ENCODE data around the gene MRPL10. TPM values are rescaled to one million over a fixed set of nuclear protein-coding genes. Genes with fewer than 3 reads are reported as not detected.
A peak's percentile ranks its signal among the peaks of the same experiment; 100 is the strongest.

MRPL10 gene
- 27.1 and 29.1 TPM in 2 replicates for total RNA-seq (2012; rRNA removed)

- Histone ChIP-seq H3K4me1 (ENCODE audit: control insufficient read depth, insufficient read depth, low read length) (peaks cover 13% of the 10 kb centered on the region), H3K9me3 (replicated peaks; ENCODE audit: low read length) (no peaks in the 10 kb centered on the region), H3K4me2 (ENCODE audit: low read length) (peak within 1 kb of the TSS; percentile 78), H3K36me3 (ENCODE audit: insufficient read depth, low read length) (peaks cover 19% of the 10 kb centered on the region), H3K4me3 (ENCODE audit: low read length) (peak within 1 kb of the TSS; percentile 82), H3K27me3 (ENCODE audit: control insufficient read depth, insufficient read depth, low read length) (no peaks in the 10 kb centered on the region), H3K9ac (ENCODE audit: low read depth, low read length) (peak within 1 kb of the TSS; percentile 90)
These were observed at the start of gene MRPL10, which contains the start of gene LRRC46 for GRCh38 chr17:47831003-47831933. TSS of gene MRPL10 (minus strand) at chr17:47831541. CDS start at chr17:47831511, 30 bp downstream. TSS of gene LRRC46 (plus strand) at chr17:47831670. CDS start at chr17:47831990, 320 bp downstream.

GRCh38 chr17:47879776-47880454, 48.6 kb upstream of the MRPL10 start:
- H3K36me3 ChIP-seq (ENCODE audit: insufficient read depth, low read length), result no peaks in the 10 kb centered on the region
- peaks cover 19% of the 10 kb centered on the region for H3K4me1 ChIP-seq (ENCODE audit: control insufficient read depth, insufficient read depth, low read length)
- no peak overlapping the region for H3K4me3 ChIP-seq (ENCODE audit: low read length)
- no peak overlapping the region for H3K4me2 ChIP-seq (ENCODE audit: low read length)
- peaks cover 15% of the 10 kb centered on the region for H3K27me3 ChIP-seq (ENCODE audit: control insufficient read depth, insufficient read depth, low read length)
- H3K9me3 ChIP-seq (replicated peaks; ENCODE audit: low read length), result no peaks in the 10 kb centered on the region
- H3K9ac ChIP-seq (ENCODE audit: low read depth, low read length), result no peak overlapping the region

- Histone ChIP-seq H3K4me1 (ENCODE audit: control insufficient read depth, insufficient read depth, low read length) (peaks cover 19% of the 10 kb centered on the region), H3K9ac (ENCODE audit: low read depth, low read length) (no peak overlapping the region), H3K36me3 (ENCODE audit: insufficient read depth, low read length) (no peaks in the 10 kb centered on the region), H3K9me3 (replicated peaks; ENCODE audit: low read length) (no peaks in the 10 kb centered on the region), H3K4me3 (ENCODE audit: low read length) (no peak overlapping the region), H3K4me2 (ENCODE audit: low read length) (peak overlapping the region; percentile 16), H3K27me3 (ENCODE audit: control insufficient read depth, insufficient read depth, low read length) (peaks cover 22% of the 10 kb centered on the region)
These were observed 47.8 kb upstream of the MRPL10 start for GRCh38 chr17:47879028-47879585.

GRCh38 chr17:47878203-47879027, 47.1 kb upstream of the MRPL10 start:
- Histone ChIP-seq H3K4me3 (ENCODE audit: low read length) (no peak overlapping the region), H3K36me3 (ENCODE audit: insufficient read depth, low read length) (no peaks in the 10 kb centered on the region), H3K4me1 (ENCODE audit: control insufficient read depth, insufficient read depth, low read length) (peaks cover 19% of the 10 kb centered on the region), H3K9ac (ENCODE audit: low read depth, low read length) (no peak overlapping the region), H3K27me3 (ENCODE audit: control insufficient read depth, insufficient read depth, low read length) (peaks cover 28% of the 10 kb centered on the region), H3K4me2 (ENCODE audit: low read length) (peak overlapping the region; percentile 16), H3K9me3 (replicated peaks; ENCODE audit: low read length) (no peaks in the 10 kb centered on the region)

- H3K9me3 ChIP-seq (replicated peaks; ENCODE audit: low read length), result no peaks in the 10 kb centered on the region
- H3K4me2 ChIP-seq (ENCODE audit: low read length), result no peak overlapping the region
These were observed 46.2 kb upstream of the MRPL10 start for GRCh38 chr17:47877368-47878034.

GRCh38 chr17:47875011-47875985, 44.0 kb upstream of the MRPL10 start:
- no peak overlapping the region for H3K4me2 ChIP-seq (ENCODE audit: low read length)
- no peak overlapping the region for H3K4me3 ChIP-seq (ENCODE audit: low read length)
- peaks cover 57% of the 10 kb centered on the region for H3K27me3 ChIP-seq (ENCODE audit: control insufficient read depth, insufficient read depth, low read length)

More at GRCh38 chr17:47877368-47878034, 46.2 kb upstream of the MRPL10 start:
- Histone ChIP-seq H3K27me3 (ENCODE audit: control insufficient read depth, insufficient read depth, low read length) (peaks cover 37% of the 10 kb centered on the region), H3K4me1 (ENCODE audit: control insufficient read depth, insufficient read depth, low read length) (peaks cover 15% of the 10 kb centered on the region), H3K9ac (ENCODE audit: low read depth, low read length) (no peak overlapping the region), H3K36me3 (ENCODE audit: insufficient read depth, low read length) (no peaks in the 10 kb centered on the region), H3K4me3 (ENCODE audit: low read length) (no peak overlapping the region)

GRCh38 chr17:47873200-47874090, 42.1 kb upstream of the MRPL10 start:
- Histone ChIP-seq H3K27me3 (ENCODE audit: control insufficient read depth, insufficient read depth, low read length) (peaks cover 74% of the 10 kb centered on the region), H3K36me3 (ENCODE audit: insufficient read depth, low read length) (no peaks in the 10 kb centered on the region), H3K4me3 (ENCODE audit: low read length) (no peak overlapping the region), H3K9ac (ENCODE audit: low read depth, low read length) (no peak overlapping the region), H3K4me1 (ENCODE audit: control insufficient read depth, insufficient read depth, low read length) (peaks cover 4% of the 10 kb centered on the region), H3K4me2 (ENCODE audit: low read length) (no peak overlapping the region), H3K9me3 (replicated peaks; ENCODE audit: low read length) (no peaks in the 10 kb centered on the region)

More at GRCh38 chr17:47875011-47875985, 44.0 kb upstream of the MRPL10 start:
- Histone ChIP-seq H3K9ac (ENCODE audit: low read depth, low read length) (no peak overlapping the region), H3K9me3 (replicated peaks; ENCODE audit: low read length) (no peaks in the 10 kb centered on the region), H3K36me3 (ENCODE audit: insufficient read depth, low read length) (no peaks in the 10 kb centered on the region), H3K4me1 (ENCODE audit: control insufficient read depth, insufficient read depth, low read length) (peaks cover 8% of the 10 kb centered on the region)

GRCh38 chr17:47872651-47873161, 41.4 kb upstream of the MRPL10 start:
- no peak overlapping the region for H3K4me3 ChIP-seq (ENCODE audit: low read length)
- no peaks in the 10 kb centered on the region for H3K9me3 ChIP-seq (replicated peaks; ENCODE audit: low read length)
- no peak overlapping the region for H3K9ac ChIP-seq (ENCODE audit: low read depth, low read length)
- peaks cover 75% of the 10 kb centered on the region for H3K27me3 ChIP-seq (ENCODE audit: control insufficient read depth, insufficient read depth, low read length)
- no peaks in the 10 kb centered on the region for H3K4me1 ChIP-seq (ENCODE audit: control insufficient read depth, insufficient read depth, low read length)
- H3K4me2 ChIP-seq (ENCODE audit: low read length), result no peak overlapping the region
- no peaks in the 10 kb centered on the region for H3K36me3 ChIP-seq (ENCODE audit: insufficient read depth, low read length)

- no peak overlapping the region for H3K4me2 ChIP-seq (ENCODE audit: low read length)
- no peak overlapping the region for H3K9ac ChIP-seq (ENCODE audit: low read depth, low read length)
- H3K4me3 ChIP-seq (ENCODE audit: low read length), result no peak overlapping the region
- no peaks in the 10 kb centered on the region for H3K9me3 ChIP-seq (replicated peaks; ENCODE audit: low read length)
- H3K36me3 ChIP-seq (ENCODE audit: insufficient read depth, low read length), result no peaks in the 10 kb centered on the region
- no peaks in the 10 kb centered on the region for H3K4me1 ChIP-seq (ENCODE audit: control insufficient read depth, insufficient read depth, low read length)
- H3K27me3 ChIP-seq (ENCODE audit: control insufficient read depth, insufficient read depth, low read length), result peaks cover 74% of the 10 kb centered on the region
These were observed 40.8 kb upstream of the MRPL10 start for GRCh38 chr17:47872019-47872650.
